ENCODE data around the gene PCBP3. TPM values are rescaled to one million over a fixed set of nuclear protein-coding genes. Genes with fewer than 3 reads are reported as not detected.

The PCBP3 gene
- total and polyA plus RNA-seq, 2 donors (not counting 3 experiments of a cell fraction or from before 2014, with no cell fraction given), result 0.06 to 1.1 TPM

DNA sequence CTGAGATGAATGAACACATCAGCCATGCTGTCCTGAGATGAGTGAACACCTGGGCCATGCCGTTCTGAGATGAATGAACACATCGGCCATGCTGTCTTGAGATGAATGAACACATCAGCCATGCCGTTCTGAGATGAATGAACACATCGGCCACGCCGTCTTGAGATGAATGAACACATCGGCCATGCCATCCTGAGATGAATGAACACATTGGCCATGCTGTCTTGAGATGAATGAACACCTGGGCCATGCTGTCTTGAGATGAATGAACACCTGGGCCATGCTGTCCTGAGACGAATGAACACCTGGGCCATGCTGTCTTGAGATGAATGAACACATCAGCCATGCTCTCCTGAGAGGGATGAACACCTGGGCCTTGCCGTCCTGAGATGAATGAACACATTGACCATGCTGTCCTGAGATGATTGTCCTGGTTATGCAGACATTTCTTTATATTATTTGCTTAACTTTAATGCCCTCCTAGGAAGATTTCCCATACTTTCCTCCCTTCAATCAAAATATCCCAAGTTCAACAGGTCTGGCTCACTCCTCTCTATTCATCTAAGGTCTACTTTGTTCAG, 289.5 kb downstream of the PCBP3 start:
- CTCF ChIA-PET, result no interaction called here
- Histone ChIP-seq H3K9me1 (replicated peaks; ENCODE audit: control insufficient read depth, extremely low read depth, insufficient read depth, low read length) (no peaks in the 10 kb centered on the region), H2AFZ (ENCODE audit: low read depth, low read length) (no peak overlapping the region), H4K20me1 (replicated peaks; ENCODE audit: control insufficient read depth, extremely low read depth, insufficient read depth, low read length) (no peaks in the 10 kb centered on the region), H3K79me2 (ENCODE audit: control insufficient read depth, insufficient read depth, low read length) (no peaks in the 10 kb centered on the region), H3K36me3 (ENCODE audit: control insufficient read depth in 2 of 2, extremely low read depth in 1 of 2, insufficient read depth in 2 of 2, low read length in 2 of 2) (no peaks in the 10 kb centered on the region), H3K27me3 (ENCODE audit: control insufficient read depth in 2 of 2, insufficient read depth in 2 of 2, low read length in 2 of 2) (no peaks in the 10 kb centered on the region), H3K4me2 (ENCODE audit: insufficient read depth, low read length) (no peak overlapping the region), H3K9ac (replicated peaks; ENCODE audit: extremely low read depth, insufficient read depth, low read length) (no peak overlapping the region), H3K9me3 (replicated peaks; ENCODE audit: control insufficient read depth, insufficient read depth, low read length) (no peaks in the 10 kb centered on the region), H3K4me3 (replicated peaks in 1 of 3; ENCODE audit: insufficient read depth in 1 of 3, low read depth in 1 of 3, low read length in 3 of 3) (no peak overlapping the region), H3K27ac (ENCODE audit: insufficient read depth, low read depth, low read length) (no peak overlapping the region), H3K4me1 (ENCODE audit: control insufficient read depth, extremely low read depth, insufficient read depth, low read length) (no peaks in the 10 kb centered on the region)
- DNase-seq (ENCODE audit: low read depth, low spot score) (no peak), FAIRE-seq (no peak)
- dilution Hi-C loops (cut with MboI; ENCODE audit: extremely low pct_ligation_motif_present, low sequenced_read_pairs) (no loop called here), intact Hi-C loops (cut with micrococcal nuclease) (no loop called here)
- no TSS peak for BruUV-seq (replicated peaks)
- POLR2A ChIA-PET, result no interaction called here
- TF ChIP-seq GATA2 (IDR thresholded peaks at IDR 0.05; ENCODE audit: insufficient read depth, insufficient read length, low read depth, low read length) (no peak), EZH2 (IDR thresholded peaks at IDR 0.05; ENCODE audit: borderline replicate concordance, low read depth, low read length, severe bottlenecking) (no peak), POLR2AphosphoS5 (IDR thresholded peaks at IDR 0.05; ENCODE audit: insufficient read depth, low read depth, low read length) (no peak), POLR2A (IDR thresholded peaks at IDR 0.05; ENCODE audit: low read depth, low read length) (no peak), FOS (IDR thresholded peaks at IDR 0.05; ENCODE audit: borderline replicate concordance, insufficient read depth, low read length) (no peak), MYC (IDR thresholded peaks at IDR 0.05; ENCODE audit: low read depth, low read length) (no peak), JUN (IDR thresholded peaks at IDR 0.05; ENCODE audit: borderline replicate concordance, insufficient read depth, insufficient read length, low read depth) (no peak)
- TF ChIP-seq, protein P1, sequence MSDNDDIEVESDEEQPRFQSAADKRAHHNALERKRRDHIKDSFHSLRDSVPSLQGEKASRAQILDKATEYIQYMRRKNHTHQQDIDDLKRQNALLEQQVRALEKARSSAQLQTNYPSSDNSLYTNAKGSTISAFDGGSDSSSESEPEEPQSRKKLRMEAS (IDR thresholded peaks at IDR 0.05; ENCODE audit: insufficient read depth, insufficient read length), result no peak
- TF ChIP-seq, protein P2, sequence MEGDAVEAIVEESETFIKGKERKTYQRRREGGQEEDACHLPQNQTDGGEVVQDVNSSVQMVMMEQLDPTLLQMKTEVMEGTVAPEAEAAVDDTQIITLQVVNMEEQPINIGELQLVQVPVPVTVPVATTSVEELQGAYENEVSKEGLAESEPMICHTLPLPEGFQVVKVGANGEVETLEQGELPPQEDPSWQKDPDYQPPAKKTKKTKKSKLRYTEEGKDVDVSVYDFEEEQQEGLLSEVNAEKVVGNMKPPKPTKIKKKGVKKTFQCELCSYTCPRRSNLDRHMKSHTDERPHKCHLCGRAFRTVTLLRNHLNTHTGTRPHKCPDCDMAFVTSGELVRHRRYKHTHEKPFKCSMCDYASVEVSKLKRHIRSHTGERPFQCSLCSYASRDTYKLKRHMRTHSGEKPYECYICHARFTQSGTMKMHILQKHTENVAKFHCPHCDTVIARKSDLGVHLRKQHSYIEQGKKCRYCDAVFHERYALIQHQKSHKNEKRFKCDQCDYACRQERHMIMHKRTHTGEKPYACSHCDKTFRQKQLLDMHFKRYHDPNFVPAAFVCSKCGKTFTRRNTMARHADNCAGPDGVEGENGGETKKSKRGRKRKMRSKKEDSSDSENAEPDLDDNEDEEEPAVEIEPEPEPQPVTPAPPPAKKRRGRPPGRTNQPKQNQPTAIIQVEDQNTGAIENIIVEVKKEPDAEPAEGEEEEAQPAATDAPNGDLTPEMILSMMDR (IDR thresholded peaks at IDR 0.05; ENCODE audit: extremely low read depth in 1 of 2, insufficient read depth in 1 of 2, low read depth in 1 of 2, low read length in 2 of 2), result no peak

Data from endothelial cell of umbilical vein (primary cell).